ENCODE data around the gene MINDY4.

- TF ChIP-seq SUZ12 (IDR thresholded peaks at IDR 0.05; ENCODE audit: extremely low read depth, insufficient read depth, insufficient read length) (no peak), YY1 (IDR thresholded peaks at IDR 0.05; ENCODE audit: insufficient read depth, insufficient read length) (no peak), ZNF274 (IDR thresholded peaks at IDR 0.05; ENCODE audit: low read depth, low read length) (no peak)
Observed at GRCh38 chr7:30866939-30867338, 95.7 kb downstream of the MINDY4 start.

Measured in NT2/D1 (cell line).